Measurements from ENCODE around the gene CRMP1.

Gene CRMP1

GRCh38 chr4:5930456-5930855, 37.6 kb upstream of the CRMP1 start:
- no peaks in the 10 kb centered on the region for H3K9me3 ChIP-seq (replicated peaks in 1 of 11)
- no peaks in the 10 kb centered on the region for H3K27me3 ChIP-seq
- no peaks in the 10 kb centered on the region; a peak in 1 of 22 replicates for H4K20me1 ChIP-seq

GRCh38 chr4:5928844-5929420, 36.0 kb upstream of the CRMP1 start:
- no peaks in the 10 kb centered on the region for H3K36me3 ChIP-seq
- H3K9ac ChIP-seq = no peak overlapping the region
- no peak overlapping the region for H3K4me3 ChIP-seq
- no peaks in the 10 kb centered on the region for H3K27me3 ChIP-seq
- H3K9me3 ChIP-seq (replicated peaks in 1 of 11) = no peaks in the 10 kb centered on the region
- H3K4me2 ChIP-seq = peak overlapping the region in 6 of 11 experiments; percentile 79 to 92 (median 88); a peak in 11 of 22 replicates
- no peak overlapping the region for H3K27ac ChIP-seq
- TF ChIP-seq Cebpa-rat (IDR thresholded peaks at IDR 0.05) = no peak
- no peaks in the 10 kb centered on the region; a peak in 1 of 22 replicates for H4K20me1 ChIP-seq
- peaks cover 28 to 86% (median 67%) of the 10 kb centered on the region in 10 experiments for H3K4me1 ChIP-seq

More at GRCh38 chr4:5930456-5930855, 37.6 kb upstream of the CRMP1 start:
- peak overlapping the region in 8 of 11 experiments; percentile 17 to 92 (median 40); a peak in 15 of 22 replicates for H3K4me2 ChIP-seq
- H3K36me3 ChIP-seq = no peaks in the 10 kb centered on the region
- H3K27ac ChIP-seq = no peak overlapping the region
- H3K9ac ChIP-seq = no peak overlapping the region
- TF ChIP-seq Cebpa-rat (IDR thresholded peaks at IDR 0.05) = no peak
- H3K4me1 ChIP-seq = peaks cover 39 to 93% (median 80%) of the 10 kb centered on the region in 10 experiments
- no peak overlapping the region for H3K4me3 ChIP-seq

GRCh38 chr4:5928274-5928673, 35.4 kb upstream of the CRMP1 start:
- H3K9ac ChIP-seq = no peak overlapping the region
- no peak for TF ChIP-seq Cebpa-rat (IDR thresholded peaks at IDR 0.05)
- H3K4me2 ChIP-seq = peak overlapping the region in 9 of 11 experiments; percentile 29 to 92 (median 87); a peak in 17 of 22 replicates
- H3K4me3 ChIP-seq = no peak overlapping the region
- no peaks in the 10 kb centered on the region for H3K27me3 ChIP-seq
- no peak overlapping the region for H3K27ac ChIP-seq
- H3K36me3 ChIP-seq = no peaks in the 10 kb centered on the region
- H4K20me1 ChIP-seq = no peaks in the 10 kb centered on the region; a peak in 1 of 22 replicates
- peaks cover 22 to 79% (median 60%) of the 10 kb centered on the region in 10 experiments; a peak in 19 of 20 replicates for H3K4me1 ChIP-seq
- H3K9me3 ChIP-seq (replicated peaks in 1 of 11) = no peaks in the 10 kb centered on the region

- Histone ChIP-seq H4K20me1 (no peaks in the 10 kb centered on the region; a peak in 1 of 22 replicates), H3K4me3 (no peak overlapping the region), H3K4me1 (peaks cover 22 to 75% (median 59%) of the 10 kb centered on the region in 10 experiments; a peak in 19 of 20 replicates), H3K27me3 (no peaks in the 10 kb centered on the region), H3K36me3 (no peaks in the 10 kb centered on the region), H3K9ac (no peak overlapping the region), H3K27ac (peak overlapping the region in 1 of 11 experiments; percentile 30; a peak in 2 of 22 replicates), H3K4me2 (peak overlapping the region in 9 of 11 experiments; percentile 29 to 92 (median 87); a peak in 18 of 22 replicates), H3K9me3 (replicated peaks in 1 of 11) (no peaks in the 10 kb centered on the region)
- TF ChIP-seq Cebpa-rat (IDR thresholded peaks at IDR 0.05) = no peak
These were observed 34.9 kb upstream of the CRMP1 start for GRCh38 chr4:5927747-5928146.

GRCh38 chr4:5927116-5927515, 34.2 kb upstream of the CRMP1 start:
- H3K4me2 ChIP-seq = peak overlapping the region; percentile 4 to 92 (median 79); a peak in 19 of 22 replicates
- H3K27me3 ChIP-seq = 0 out of 22 replicates have a peak, but pooled peaks cover 0 to 2% (median 0%) of the 10 kb centered on the region in 11 experiments
- no peak for TF ChIP-seq Cebpa-rat (IDR thresholded peaks at IDR 0.05)
- peak overlapping the region in 1 of 10 experiments; percentile 22; a peak in 1 of 20 replicates for H3K4me3 ChIP-seq
- peak overlapping the region in 1 of 11 experiments; percentile 3; a peak in 1 of 22 replicates for H3K9ac ChIP-seq
- H3K4me1 ChIP-seq = peaks cover 21 to 75% (median 58%) of the 10 kb centered on the region in 10 experiments; a peak in 19 of 20 replicates
- peak overlapping the region in 2 of 11 experiments; percentile 21 to 30; a peak in 2 of 22 replicates for H3K27ac ChIP-seq
- H3K36me3 ChIP-seq = no peaks in the 10 kb centered on the region
- H3K9me3 ChIP-seq (replicated peaks in 1 of 11) = no peaks in the 10 kb centered on the region
- peaks cover 0 to 2% (median 0%) of the 10 kb centered on the region in 11 experiments; a peak in 1 of 22 replicates for H4K20me1 ChIP-seq

- H4K20me1 ChIP-seq = peaks cover 0 to 7% (median 0%) of the 10 kb centered on the region in 11 experiments; a peak in 3 of 22 replicates
- 0 out of 22 replicates have a peak overlapping the region, but pooled peaks of 1 of the 11 experiments have one; percentile 3 for H3K9ac ChIP-seq
- 0 out of 22 replicates have a peak, but pooled peaks cover 0 to 6% (median 0%) of the 10 kb centered on the region in 11 experiments for H3K27me3 ChIP-seq
- no peaks in the 10 kb centered on the region for H3K9me3 ChIP-seq (replicated peaks in 1 of 11)
- H3K4me1 ChIP-seq = peaks cover 16 to 79% (median 61%) of the 10 kb centered on the region in 10 experiments; a peak in 19 of 20 replicates
- H3K27ac ChIP-seq = peak overlapping the region in 1 of 11 experiments; percentile 21; a peak in 1 of 22 replicates
- H3K36me3 ChIP-seq = no peaks in the 10 kb centered on the region
- H3K4me3 ChIP-seq = peak overlapping the region in 1 of 10 experiments; percentile 22; a peak in 1 of 20 replicates
- TF ChIP-seq Cebpa-rat (IDR thresholded peaks at IDR 0.05) = no peak
- H3K4me2 ChIP-seq = peak overlapping the region; percentile 4 to 92 (median 79); a peak in 20 of 22 replicates
These were observed 33.7 kb upstream of the CRMP1 start for GRCh38 chr4:5926598-5926997.

GRCh38 chr4:5925419-5926200, 32.7 kb upstream of the CRMP1 start:
- Histone ChIP-seq H3K9me3 (replicated peaks in 1 of 11) (no peaks in the 10 kb centered on the region), H3K27me3 (0 out of 22 replicates have a peak, but pooled peaks cover 0 to 6% (median 0%) of the 10 kb centered on the region in 11 experiments), H3K4me2 (peak overlapping the region in 8 of 11 experiments; percentile 74 to 92 (median 88); a peak in 14 of 22 replicates), H3K36me3 (no peaks in the 10 kb centered on the region), H3K27ac (no peak overlapping the region), H3K9ac (no peak overlapping the region), H4K20me1 (peaks cover 0 to 11% (median 0%) of the 10 kb centered on the region in 11 experiments; a peak in 5 of 22 replicates), H3K4me3 (no peak overlapping the region), H3K4me1 (peaks cover 12 to 79% (median 63%) of the 10 kb centered on the region in 10 experiments; a peak in 18 of 20 replicates)
- no peak for TF ChIP-seq Cebpa-rat (IDR thresholded peaks at IDR 0.05)

GRCh38 chr4:5924461-5925125, 31.7 kb upstream of the CRMP1 start:
- 0 out of 22 replicates have a peak, but pooled peaks cover 0 to 6% (median 0%) of the 10 kb centered on the region in 11 experiments for H3K27me3 ChIP-seq
- H3K9ac ChIP-seq = no peak overlapping the region
- H4K20me1 ChIP-seq = peaks cover 0 to 11% (median 0%) of the 10 kb centered on the region in 11 experiments; a peak in 5 of 22 replicates
- H3K4me1 ChIP-seq = peaks cover 12 to 79% (median 62%) of the 10 kb centered on the region in 10 experiments; a peak in 18 of 20 replicates
- no peak for TF ChIP-seq Cebpa-rat (IDR thresholded peaks at IDR 0.05)
- no peaks in the 10 kb centered on the region for H3K9me3 ChIP-seq (replicated peaks in 1 of 11)
- 0 out of 22 replicates have a peak overlapping the region, but pooled peaks of 1 of the 11 experiments have one; percentile 90 for H3K4me2 ChIP-seq
- no peaks in the 10 kb centered on the region for H3K36me3 ChIP-seq
- no peak overlapping the region for H3K27ac ChIP-seq
- no peak overlapping the region for H3K4me3 ChIP-seq

All from BLaER1 treated with 17β-estradiol and CSF1 and Interleukin-3, amounts not matched to agents 10 nM and 100 nM (cell line).